ENCODE measurements around the gene GNGT1.
A peak's percentile ranks its signal among the peaks of the same experiment; 100 is the strongest.
"Not testable (repeated sequence)": the region's sequence is repeated elsewhere in the genome, so short reads cannot be mapped to it uniquely, and the experiment has no call there.

GNGT1 gene

GRCh38 chr7:93910076-93910994, 4.0 kb downstream of the GNGT1 start:
- DNase-seq (ENCODE audit: low spot score), result no peak

GRCh38 chr7:93911242-93911641, 4.9 kb downstream of the GNGT1 start:
- DNase-seq (ENCODE audit: low spot score), result not testable (repeated sequence)

- not testable (repeated sequence) for DNase-seq (ENCODE audit: low spot score)
These were observed 5.3 kb downstream of the GNGT1 start for GRCh38 chr7:93911661-93912060.

GRCh38 chr7:93913197-93913596, 6.8 kb downstream of the GNGT1 start:
- no peak for DNase-seq (ENCODE audit: low spot score)

- DNase-seq (ENCODE audit: low spot score), result peak; percentile 64
These were observed 8.3 kb downstream of the GNGT1 start for GRCh38 chr7:93914581-93915066.

GRCh38 chr7:93915206-93915842, 9.0 kb downstream of the GNGT1 start:
- not testable (repeated sequence) for DNase-seq (ENCODE audit: low spot score)

- DNase-seq (ENCODE audit: low spot score), result not testable (repeated sequence)
These were observed 9.5 kb downstream of the GNGT1 start for GRCh38 chr7:93915888-93916287.

GRCh38 chr7:93916315-93916714, 9.9 kb downstream of the GNGT1 start:
- DNase-seq (ENCODE audit: low spot score), result not testable (repeated sequence)

- DNase-seq (ENCODE audit: low spot score), result no peak
These were observed 14.3 kb downstream of the GNGT1 start for GRCh38 chr7:93920496-93921182.

- no peak for DNase-seq (ENCODE audit: low spot score)
These were observed 14.8 kb downstream of the GNGT1 start for GRCh38 chr7:93921186-93921585.

- peak; percentile 83 for DNase-seq (ENCODE audit: low spot score)
These were observed 15.5 kb downstream of the GNGT1 start, which contains the start of gene GNG11 for GRCh38 chr7:93921607-93922566. GNG11 (plus strand) TSS chr7:93921735; CDS start chr7:93922138, 403 bp downstream.

- no peak for DNase-seq (ENCODE audit: low spot score)
These were observed 16.9 kb downstream of the GNGT1 start for GRCh38 chr7:93923296-93923695.

GRCh38 chr7:93923942-93924341, 17.6 kb downstream of the GNGT1 start:
- DNase-seq (ENCODE audit: low spot score), result no peak

- DNase-seq (ENCODE audit: low spot score), result no peak
These were observed 20.4 kb downstream of the GNGT1 start for GRCh38 chr7:93926800-93927199.

GRCh38 chr7:93927585-93927984, 21.2 kb downstream of the GNGT1 start:
- DNase-seq (ENCODE audit: low spot score), result no peak

GRCh38 chr7:93931655-93932054, 25.3 kb downstream of the GNGT1 start:
- no peak for DNase-seq (ENCODE audit: low spot score)

GRCh38 chr7:93933156-93933555, 26.8 kb downstream of the GNGT1 start:
- no peak for DNase-seq (ENCODE audit: low spot score)

GRCh38 chr7:93935102-93935501, 28.7 kb downstream of the GNGT1 start:
- DNase-seq (ENCODE audit: low spot score), result no peak

GRCh38 chr7:93937818-93938217, 31.5 kb downstream of the GNGT1 start:
- DNase-seq (ENCODE audit: low spot score), result no peak

GRCh38 chr7:93938293-93938692, 31.9 kb downstream of the GNGT1 start:
- peak; percentile 44 for DNase-seq (ENCODE audit: low spot score)

GRCh38 chr7:93941945-93942344, 35.6 kb downstream of the GNGT1 start:
- no peak for DNase-seq (ENCODE audit: low spot score)

Measured in kidney capillary endothelial cell (primary cell).